ENCODE results near the gene CABLES2. TPM values are rescaled to one million over a fixed set of nuclear protein-coding genes. Genes with fewer than 3 reads are reported as not detected.

CABLES2 gene
- total RNA-seq, 1 experiment from 2014 or later: 7.5 TPM

DNA sequence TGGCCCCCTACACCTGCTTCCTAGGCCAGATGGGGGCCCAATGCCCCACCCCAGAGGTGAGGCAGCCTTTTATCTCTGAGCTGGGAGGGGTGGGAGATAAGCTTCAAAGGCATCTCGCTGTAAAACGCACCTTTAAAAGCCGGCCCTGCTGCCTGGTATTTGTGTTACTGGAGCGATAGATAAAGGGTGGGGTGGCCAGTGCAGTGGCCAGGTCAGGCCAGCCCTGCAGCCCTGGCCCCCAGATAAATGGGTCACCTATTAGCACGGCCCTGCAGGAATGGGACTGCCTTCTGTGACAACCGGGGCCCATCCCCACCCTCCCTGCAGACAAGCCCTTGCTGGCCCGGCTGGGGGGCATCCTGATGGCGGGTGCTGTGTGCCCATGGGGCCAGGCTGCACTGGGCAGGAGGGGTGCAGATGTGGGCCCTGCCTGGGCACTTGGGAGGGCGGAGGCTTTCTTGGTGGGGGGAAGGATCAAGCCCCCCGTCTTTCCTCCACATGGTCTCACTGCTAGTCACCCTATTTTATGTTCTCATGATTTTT, 23.3 kb upstream of the CABLES2 start (continued):
- no peak for TF ChIP-seq GTF2I (CRISPR knock-in tag; conservative IDR thresholded peaks at IDR 0.05)

DNA sequence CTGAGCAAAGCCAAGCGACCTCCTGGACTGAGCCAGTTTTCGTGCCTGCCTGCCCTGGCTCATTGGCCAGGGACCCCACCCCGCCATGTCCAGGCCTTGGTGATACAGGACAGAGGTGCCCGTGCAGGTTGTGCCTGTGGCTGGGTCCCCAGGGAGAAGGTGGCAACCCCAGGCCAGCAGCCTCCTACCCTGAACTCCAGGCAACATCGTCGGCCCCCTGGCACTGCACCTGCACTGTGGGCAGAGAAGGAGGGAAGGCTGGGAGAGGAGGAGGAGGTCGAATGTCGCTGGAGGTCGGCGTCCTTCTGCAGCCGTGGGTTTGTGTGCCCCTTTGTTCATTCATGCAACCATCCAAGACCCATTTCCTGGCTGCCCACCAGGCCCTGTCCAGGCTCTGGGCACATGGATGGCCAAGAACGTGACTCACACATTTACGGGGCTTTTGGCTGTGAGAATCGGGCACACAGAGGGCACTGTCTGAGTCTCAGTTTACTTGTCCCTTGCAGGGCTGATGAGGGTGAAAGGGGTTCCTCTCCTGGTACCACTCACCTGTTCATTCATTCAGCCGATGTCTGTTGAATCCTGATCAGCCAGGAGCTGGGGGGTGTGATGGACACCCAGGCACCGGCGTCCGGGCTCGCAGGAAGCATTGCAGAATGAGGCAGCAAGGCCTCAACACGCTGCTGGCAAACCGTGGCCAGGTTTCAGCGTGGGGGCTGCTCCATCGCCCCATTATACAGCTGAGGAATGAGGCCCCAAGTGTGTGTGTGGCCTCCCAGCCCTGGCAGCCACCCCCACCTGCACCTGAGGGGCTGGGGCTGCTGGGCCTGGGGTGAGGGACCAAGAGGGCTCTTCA, 22.6 kb upstream of the CABLES2 start:
- no peaks in the 10 kb centered on the region for H3K9me3 Mint-ChIP-seq
- TF ChIP-seq, protein P1, sequence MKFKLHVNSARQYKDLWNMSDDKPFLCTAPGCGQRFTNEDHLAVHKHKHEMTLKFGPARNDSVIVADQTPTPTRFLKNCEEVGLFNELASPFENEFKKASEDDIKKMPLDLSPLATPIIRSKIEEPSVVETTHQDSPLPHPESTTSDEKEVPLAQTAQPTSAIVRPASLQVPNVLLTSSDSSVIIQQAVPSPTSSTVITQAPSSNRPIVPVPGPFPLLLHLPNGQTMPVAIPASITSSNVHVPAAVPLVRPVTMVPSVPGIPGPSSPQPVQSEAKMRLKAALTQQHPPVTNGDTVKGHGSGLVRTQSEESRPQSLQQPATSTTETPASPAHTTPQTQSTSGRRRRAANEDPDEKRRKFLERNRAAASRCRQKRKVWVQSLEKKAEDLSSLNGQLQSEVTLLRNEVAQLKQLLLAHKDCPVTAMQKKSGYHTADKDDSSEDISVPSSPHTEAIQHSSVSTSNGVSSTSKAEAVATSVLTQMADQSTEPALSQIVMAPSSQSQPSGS (CRISPR knock-in tag; IDR thresholded peaks at IDR 0.05; ENCODE audit: borderline replicate concordance, low read depth): no peak
- TF ChIP-seq CREB1 (CRISPR knock-in tag; IDR thresholded peaks at IDR 0.05) (no peak), KAT7 (CRISPR knock-in tag; IDR thresholded peaks at IDR 0.05; ENCODE audit: borderline replicate concordance) (no peak)
- TF ChIP-seq, protein P2, sequence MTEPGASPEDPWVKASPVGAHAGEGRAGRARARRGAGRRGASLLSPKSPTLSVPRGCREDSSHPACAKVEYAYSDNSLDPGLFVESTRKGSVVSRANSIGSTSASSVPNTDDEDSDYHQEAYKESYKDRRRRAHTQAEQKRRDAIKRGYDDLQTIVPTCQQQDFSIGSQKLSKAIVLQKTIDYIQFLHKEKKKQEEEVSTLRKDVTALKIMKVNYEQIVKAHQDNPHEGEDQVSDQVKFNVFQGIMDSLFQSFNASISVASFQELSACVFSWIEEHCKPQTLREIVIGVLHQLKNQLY (CRISPR knock-in tag; IDR thresholded peaks at IDR 0.05): no peak
- POLR2A ChIA-PET: no interaction called here
- H3K27ac Mint-ChIP-seq: no peak overlapping the region
- no peaks in the 10 kb centered on the region; the same call in none of the 2 replicates for H3K27me3 Mint-ChIP-seq (ENCODE audit: low read depth)
- no peak for DNase-seq (ENCODE audit: low spot score)
- no peak overlapping the region for H3K4me3 Mint-ChIP-seq
- peaks cover 40% of the 10 kb centered on the region for H3K4me1 Mint-ChIP-seq
- H3K36me3 Mint-ChIP-seq: no peaks in the 10 kb centered on the region
- CTCF ChIA-PET: interaction anchor here (0.7 to 3.5 kb wide), 4 partner anchors 8 to 65 kb away, joined by 3 to 27 read pairs (median 4); no protein-coding TSS in a partner anchor
- ATAC-seq: no peak

- Mint-ChIP-seq H3K4me3 (peak overlapping the region; percentile 3; the same call in 1 of the 2 replicates), H3K36me3 (no peaks in the 10 kb centered on the region), H3K4me1 (peaks cover 41% of the 10 kb centered on the region), H3K9me3 (no peaks in the 10 kb centered on the region), H3K27me3 (ENCODE audit: low read depth) (no peaks in the 10 kb centered on the region; the same call in 1 of the 2 replicates), H3K27ac (peak overlapping the region; percentile 92)
- ChIA-PET CTCF (interaction anchor here (0.7 to 3.5 kb wide), 10 partner anchors 9 to 365 kb away, joined by 3 to 27 read pairs (median 5); no protein-coding TSS in a partner anchor), POLR2A (no interaction called here)
- ATAC-seq (no peak), DNase-seq (ENCODE audit: low spot score) (no peak)
- no peak for TF ChIP-seq ZNF281 (CRISPR knock-in tag; IDR thresholded peaks at IDR 0.05)
- peak; percentile 63; the same call in 1 of the 2 replicates for TF ChIP-seq ZNF263 (CRISPR knock-in tag; IDR thresholded peaks at IDR 0.05; ENCODE audit: low read depth)
- no peak for TF ChIP-seq MYBL2 (CRISPR knock-in tag; IDR thresholded peaks at IDR 0.05)
- no peak for TF ChIP-seq ESRRA (CRISPR knock-in tag; IDR thresholded peaks at IDR 0.05; ENCODE audit: borderline replicate concordance)
Observed at GRCh38 chr20:62428396-62429295, 21.6 kb upstream of the CABLES2 start.

DNA sequence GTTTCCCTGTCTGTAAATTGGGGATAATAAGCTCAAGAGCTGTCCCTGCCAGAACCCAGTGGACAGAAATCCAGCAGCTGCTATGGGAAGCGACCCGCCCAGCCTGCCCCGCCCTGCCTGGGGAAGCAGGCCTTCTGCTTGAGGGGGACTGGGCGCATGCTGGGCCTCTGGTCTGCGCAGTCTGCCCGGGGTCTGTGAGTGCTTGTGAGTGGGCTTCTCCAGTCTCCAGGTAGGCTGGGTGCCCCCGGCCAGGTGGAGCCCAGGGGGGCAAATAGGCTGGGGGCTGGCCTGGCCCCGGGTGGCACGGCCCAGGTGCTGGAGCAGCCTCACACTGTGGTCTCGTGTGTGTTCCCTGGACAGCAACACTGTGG, 20.9 kb upstream of the CABLES2 start:
- H3K27me3 Mint-ChIP-seq (ENCODE audit: low read depth): no peaks in the 10 kb centered on the region; the same call in 1 of the 2 replicates
- no peak overlapping the region for H3K4me3 Mint-ChIP-seq
- DNase-seq (ENCODE audit: low spot score) (no peak), ATAC-seq (no peak)
- peaks cover 41% of the 10 kb centered on the region for H3K4me1 Mint-ChIP-seq
- H3K36me3 Mint-ChIP-seq: no peaks in the 10 kb centered on the region
- H3K27ac Mint-ChIP-seq: no peak overlapping the region
- POLR2A ChIA-PET: interaction anchor here (0.6 kb wide), 1 partner anchor 88 kb away, joined by 3 read pairs; no protein-coding TSS in a partner anchor
- H3K9me3 Mint-ChIP-seq: no peaks in the 10 kb centered on the region
- CTCF ChIA-PET: interaction anchor here (0.9 to 3.5 kb wide), 12 partner anchors 11 to 366 kb away, joined by 3 to 27 read pairs (median 5); no protein-coding TSS in a partner anchor
- TF ChIP-seq CREB1 (CRISPR knock-in tag; IDR thresholded peaks at IDR 0.05): no peak
- TF ChIP-seq PRDM15 (CRISPR knock-in tag; IDR thresholded peaks at IDR 0.05): no peak
- no peak for TF ChIP-seq ZNF281 (CRISPR knock-in tag; IDR thresholded peaks at IDR 0.05)
- TF ChIP-seq CREM (CRISPR knock-in tag; IDR thresholded peaks at IDR 0.05): no peak
- TF ChIP-seq RELA (CRISPR knock-in tag; IDR thresholded peaks at IDR 0.05; ENCODE audit: borderline replicate concordance): 0 out of 2 replicates have a peak, but pooled peaks have one; percentile 61
